ENCODE measurements around the gene ZC2HC1B. TPM values are rescaled to one million over a fixed set of nuclear protein-coding genes. Genes with fewer than 3 reads are reported as not detected.

Gene ZC2HC1B
- total and polyA plus RNA-seq, 9 of the 15 experiments (the other 6 are each of a cell fraction or from before 2014, with no cell fraction given), result not detected

DNA sequence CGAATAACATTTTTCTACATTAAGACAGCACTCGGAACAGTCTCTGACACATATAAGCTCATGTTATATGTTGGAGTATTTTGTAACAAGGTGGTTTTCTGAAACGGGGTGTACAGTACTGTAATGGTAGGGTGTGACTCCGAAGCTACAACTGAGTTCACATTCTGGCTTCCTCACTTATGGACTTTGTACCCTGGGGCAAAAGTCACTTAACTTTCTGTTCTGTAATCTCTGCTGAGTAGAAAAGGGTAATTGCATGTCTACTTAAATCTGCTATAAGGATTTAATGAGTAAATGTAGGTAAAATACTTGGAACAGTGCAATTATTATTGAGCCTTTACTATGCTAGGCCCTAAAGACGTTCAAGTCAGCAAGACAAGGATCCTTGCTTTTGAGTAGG lies 25.9 kb upstream of the ZC2HC1B start:
- Histone ChIP-seq H3K9ac (ENCODE audit: insufficient read depth in 1 of 2, low read depth in 2 of 2, low read length in 2 of 2) (no peak overlapping the region), H3K36me3 (ENCODE audit: control insufficient read depth, insufficient read depth, low read length) (no peaks in the 10 kb centered on the region), H2AFZ (ENCODE audit: low read depth, low read length) (peak overlapping the region; percentile 35; the same call in 1 of the 2 replicates), H3K9me3 (replicated peaks; ENCODE audit: control insufficient read depth, insufficient read depth, low read depth, low read length) (no peaks in the 10 kb centered on the region), H3K79me2 (ENCODE audit: control insufficient read depth, insufficient read depth, low read length) (peaks cover 6% of the 10 kb centered on the region), H3K4me2 (ENCODE audit: insufficient read depth, low read length) (no peak overlapping the region), H3K27ac (ENCODE audit: extremely low read depth, low read depth, low read length) (no peak overlapping the region), H3K9me1 (ENCODE audit: control insufficient read depth, insufficient read depth, low read length) (no peaks in the 10 kb centered on the region), H3K4me1 (replicated peaks in 1 of 2; ENCODE audit: control insufficient read depth in 2 of 2, insufficient read depth in 2 of 2, low read length in 2 of 2) (peaks cover 2 to 7% of the 10 kb centered on the region in 2 experiments; a peak in 3 of 5 replicates), H4K20me1 (replicated peaks; ENCODE audit: control insufficient read depth, insufficient read depth, low read length) (no peaks in the 10 kb centered on the region), H3K4me3 (no peak overlapping the region), H3K27me3 (ENCODE audit: control insufficient read depth in 2 of 2, insufficient read depth in 2 of 2, low read length in 2 of 2) (no peaks in the 10 kb centered on the region)
- in situ Hi-C loops (cut with MboI), result no loop called here
- FAIRE-seq, result no peak
- POLR2A ChIA-PET, result no interaction called here
- 71% methylated on average over 5 of the region's 5 CpGs for WGBS (ENCODE audit: insufficient coverage, low coverage, missing lambda C conversion rate)
- no peak for ATAC-seq
- DNase-seq (ENCODE audit: extremely low read depth in 1 of 4, low spot score in 3 of 4), result no peak
- CTCF ChIA-PET (ENCODE audit: low intra/inter-chr PET ratio), result no interaction called here
- no TSS peak for BruUV-seq (replicated peaks)
- intact Hi-C loops (cut with micrococcal nuclease), result no loop called here
- TF ChIP-seq ZNF431 (CRISPR knock-in tag; IDR thresholded peaks at IDR 0.05), result no peak
- TF ChIP-seq, protein P1, sequence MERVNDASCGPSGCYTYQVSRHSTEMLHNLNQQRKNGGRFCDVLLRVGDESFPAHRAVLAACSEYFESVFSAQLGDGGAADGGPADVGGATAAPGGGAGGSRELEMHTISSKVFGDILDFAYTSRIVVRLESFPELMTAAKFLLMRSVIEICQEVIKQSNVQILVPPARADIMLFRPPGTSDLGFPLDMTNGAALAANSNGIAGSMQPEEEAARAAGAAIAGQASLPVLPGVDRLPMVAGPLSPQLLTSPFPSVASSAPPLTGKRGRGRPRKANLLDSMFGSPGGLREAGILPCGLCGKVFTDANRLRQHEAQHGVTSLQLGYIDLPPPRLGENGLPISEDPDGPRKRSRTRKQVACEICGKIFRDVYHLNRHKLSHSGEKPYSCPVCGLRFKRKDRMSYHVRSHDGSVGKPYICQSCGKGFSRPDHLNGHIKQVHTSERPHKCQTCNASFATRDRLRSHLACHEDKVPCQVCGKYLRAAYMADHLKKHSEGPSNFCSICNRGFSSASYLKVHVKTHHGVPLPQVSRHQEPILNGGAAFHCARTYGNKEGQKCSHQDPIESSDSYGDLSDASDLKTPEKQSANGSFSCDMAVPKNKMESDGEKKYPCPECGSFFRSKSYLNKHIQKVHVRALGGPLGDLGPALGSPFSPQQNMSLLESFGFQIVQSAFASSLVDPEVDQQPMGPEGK (CRISPR knock-in tag; IDR thresholded peaks at IDR 0.05; ENCODE audit: borderline replicate concordance), result no peak
- TF ChIP-seq NFE2L1 (tag; IDR thresholded peaks at IDR 0.05; ENCODE audit: borderline replicate concordance, low read depth), result no peak
- TF ChIP-seq MEIS2 (IDR thresholded peaks at IDR 0.05; ENCODE audit: partially characterized antibody), result no peak
- no peak for TF ChIP-seq ZKSCAN3 (CRISPR knock-in tag; IDR thresholded peaks at IDR 0.05)
- TF ChIP-seq ESRRA (IDR thresholded peaks at IDR 0.05; ENCODE audit: borderline replicate concordance, low read depth), result no peak
- TF ChIP-seq, protein P2, sequence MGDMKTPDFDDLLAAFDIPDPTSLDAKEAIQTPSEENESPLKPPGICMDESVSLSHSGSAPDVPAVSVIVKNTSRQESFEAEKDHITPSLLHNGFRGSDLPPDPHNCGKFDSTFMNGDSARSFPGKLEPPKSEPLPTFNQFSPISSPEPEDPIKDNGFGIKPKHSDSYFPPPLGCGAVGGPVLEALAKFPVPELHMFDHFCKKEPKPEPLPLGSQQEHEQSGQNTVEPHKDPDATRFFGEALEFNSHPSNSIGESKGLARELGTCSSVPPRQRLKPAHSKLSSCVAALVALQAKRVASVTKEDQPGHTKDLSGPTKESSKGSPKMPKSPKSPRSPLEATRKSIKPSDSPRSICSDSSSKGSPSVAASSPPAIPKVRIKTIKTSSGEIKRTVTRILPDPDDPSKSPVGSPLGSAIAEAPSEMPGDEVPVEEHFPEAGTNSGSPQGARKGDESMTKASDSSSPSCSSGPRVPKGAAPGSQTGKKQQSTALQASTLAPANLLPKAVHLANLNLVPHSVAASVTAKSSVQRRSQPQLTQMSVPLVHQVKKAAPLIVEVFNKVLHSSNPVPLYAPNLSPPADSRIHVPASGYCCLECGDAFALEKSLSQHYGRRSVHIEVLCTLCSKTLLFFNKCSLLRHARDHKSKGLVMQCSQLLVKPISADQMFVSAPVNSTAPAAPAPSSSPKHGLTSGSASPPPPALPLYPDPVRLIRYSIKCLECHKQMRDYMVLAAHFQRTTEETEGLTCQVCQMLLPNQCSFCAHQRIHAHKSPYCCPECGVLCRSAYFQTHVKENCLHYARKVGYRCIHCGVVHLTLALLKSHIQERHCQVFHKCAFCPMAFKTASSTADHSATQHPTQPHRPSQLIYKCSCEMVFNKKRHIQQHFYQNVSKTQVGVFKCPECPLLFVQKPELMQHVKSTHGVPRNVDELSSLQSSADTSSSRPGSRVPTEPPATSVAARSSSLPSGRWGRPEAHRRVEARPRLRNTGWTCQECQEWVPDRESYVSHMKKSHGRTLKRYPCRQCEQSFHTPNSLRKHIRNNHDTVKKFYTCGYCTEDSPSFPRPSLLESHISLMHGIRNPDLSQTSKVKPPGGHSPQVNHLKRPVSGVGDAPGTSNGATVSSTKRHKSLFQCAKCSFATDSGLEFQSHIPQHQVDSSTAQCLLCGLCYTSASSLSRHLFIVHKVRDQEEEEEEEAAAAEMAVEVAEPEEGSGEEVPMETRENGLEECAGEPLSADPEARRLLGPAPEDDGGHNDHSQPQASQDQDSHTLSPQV (IDR thresholded peaks at IDR 0.05), result no peak
- TF ChIP-seq ZNF584 (CRISPR knock-in tag; IDR thresholded peaks at IDR 0.05; ENCODE audit: low read depth), result no peak
- no peak for TF ChIP-seq CBFA2T2 (conservative IDR thresholded peaks at IDR 0.05)
- TF ChIP-seq CREB1 (IDR thresholded peaks at IDR 0.05), result no peak
- no peak for TF ChIP-seq CREB1 (CRISPR knock-in tag; IDR thresholded peaks at IDR 0.05)
- TF ChIP-seq, protein P3, sequence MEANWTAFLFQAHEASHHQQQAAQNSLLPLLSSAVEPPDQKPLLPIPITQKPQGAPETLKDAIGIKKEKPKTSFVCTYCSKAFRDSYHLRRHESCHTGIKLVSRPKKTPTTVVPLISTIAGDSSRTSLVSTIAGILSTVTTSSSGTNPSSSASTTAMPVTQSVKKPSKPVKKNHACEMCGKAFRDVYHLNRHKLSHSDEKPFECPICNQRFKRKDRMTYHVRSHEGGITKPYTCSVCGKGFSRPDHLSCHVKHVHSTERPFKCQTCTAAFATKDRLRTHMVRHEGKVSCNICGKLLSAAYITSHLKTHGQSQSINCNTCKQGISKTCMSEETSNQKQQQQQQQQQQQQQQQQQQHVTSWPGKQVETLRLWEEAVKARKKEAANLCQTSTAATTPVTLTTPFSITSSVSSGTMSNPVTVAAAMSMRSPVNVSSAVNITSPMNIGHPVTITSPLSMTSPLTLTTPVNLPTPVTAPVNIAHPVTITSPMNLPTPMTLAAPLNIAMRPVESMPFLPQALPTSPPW (CRISPR knock-in tag; IDR thresholded peaks at IDR 0.05), result no peak
- TF ChIP-seq WHSC1 (IDR thresholded peaks at IDR 0.05; ENCODE audit: low read length), result no peak
- TF ChIP-seq SMC3 (conservative IDR thresholded peaks at IDR 0.05; ENCODE audit: insufficient read depth, low read depth, low read length), result no peak
- TF ChIP-seq, protein P4, sequence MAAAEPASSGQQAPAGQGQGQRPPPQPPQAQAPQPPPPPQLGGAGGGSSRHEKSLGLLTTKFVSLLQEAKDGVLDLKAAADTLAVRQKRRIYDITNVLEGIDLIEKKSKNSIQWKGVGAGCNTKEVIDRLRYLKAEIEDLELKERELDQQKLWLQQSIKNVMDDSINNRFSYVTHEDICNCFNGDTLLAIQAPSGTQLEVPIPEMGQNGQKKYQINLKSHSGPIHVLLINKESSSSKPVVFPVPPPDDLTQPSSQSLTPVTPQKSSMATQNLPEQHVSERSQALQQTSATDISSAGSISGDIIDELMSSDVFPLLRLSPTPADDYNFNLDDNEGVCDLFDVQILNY (CRISPR knock-in tag; IDR thresholded peaks at IDR 0.05), result no peak
- TF ChIP-seq GABPB1 (CRISPR knock-in tag; IDR thresholded peaks at IDR 0.05), result no peak

Data from K562 (cell line).